Neural cell (in vitro differentiated cells): ENCODE results near the gene CYP4F3.

Experiments used
- MXI1 ChIP-seq: fragments of 450-650 bp; conservative IDR thresholded peaks from 2 replicates; pipeline ENCODE4 v1.6.1; 2014; ENCODE audit warnings: antibody characterized with exemption, mild to moderate bottlenecking; ENCODE audit not compliant: poor library complexity, severe bottlenecking
- SMC3 ChIP-seq: fragments of 450-650 bp; conservative IDR thresholded peaks from 2 replicates; pipeline ENCODE4 v1.6.1; 2014; ENCODE audit warnings: antibody characterized with exemption, mild to moderate bottlenecking, moderate library complexity; ENCODE audit not compliant: poor library complexity
- TAF1 ChIP-seq: IDR thresholded peaks from 2 replicates; pipeline ENCODE4 v1.6.1; 2012; ENCODE audit warnings: low read depth
- TF ChIP-seq, protein P1 (sequence below): IDR thresholded peaks from 2 replicates; pipeline ENCODE4 v1.6.1; 2012; ENCODE audit warnings: borderline replicate concordance
- TF ChIP-seq, protein P2 (sequence below): fragments of 450-650 bp; IDR thresholded peaks from 2 replicates; pipeline ENCODE4 v1.5.1; 2014; ENCODE audit warnings: antibody characterized with exemption, mild to moderate bottlenecking, moderate library complexity; ENCODE audit not compliant: poor library complexity, severe bottlenecking

DNA sequence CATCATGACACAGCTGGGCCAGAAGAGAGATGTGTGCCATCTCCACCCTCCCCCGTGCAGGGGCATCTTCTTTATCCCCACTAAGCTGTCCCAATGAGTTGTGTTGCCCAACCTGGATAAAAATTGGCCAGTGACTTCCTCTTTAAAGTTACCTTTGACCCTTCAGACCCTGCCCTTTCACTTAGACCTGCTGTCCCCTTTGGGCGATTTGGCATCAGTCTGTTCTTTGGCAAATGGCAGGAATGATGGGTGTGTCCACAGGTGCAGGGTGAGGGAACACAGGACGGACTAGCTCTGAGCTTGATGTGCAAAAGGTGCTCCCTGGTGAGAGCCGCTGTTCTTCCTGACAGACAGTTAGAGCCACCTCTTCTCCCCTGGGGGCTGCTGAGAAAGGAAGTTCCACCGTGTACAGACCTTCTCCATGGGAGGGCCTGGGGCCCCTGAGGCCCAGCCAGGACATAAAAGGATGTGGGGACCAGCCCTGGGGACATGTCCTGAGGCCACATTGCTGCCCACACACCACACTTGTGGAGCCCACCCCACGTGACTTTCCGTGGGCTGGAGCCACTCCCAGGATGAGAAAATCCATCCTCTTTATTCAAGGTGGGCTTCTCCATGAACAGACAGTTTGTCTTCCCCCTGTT lies 23.9 kb upstream of the CYP4F3 start:
- TF ChIP-seq TAF1: no peak
- TF ChIP-seq MXI1: no peak
- TF ChIP-seq, protein P1, sequence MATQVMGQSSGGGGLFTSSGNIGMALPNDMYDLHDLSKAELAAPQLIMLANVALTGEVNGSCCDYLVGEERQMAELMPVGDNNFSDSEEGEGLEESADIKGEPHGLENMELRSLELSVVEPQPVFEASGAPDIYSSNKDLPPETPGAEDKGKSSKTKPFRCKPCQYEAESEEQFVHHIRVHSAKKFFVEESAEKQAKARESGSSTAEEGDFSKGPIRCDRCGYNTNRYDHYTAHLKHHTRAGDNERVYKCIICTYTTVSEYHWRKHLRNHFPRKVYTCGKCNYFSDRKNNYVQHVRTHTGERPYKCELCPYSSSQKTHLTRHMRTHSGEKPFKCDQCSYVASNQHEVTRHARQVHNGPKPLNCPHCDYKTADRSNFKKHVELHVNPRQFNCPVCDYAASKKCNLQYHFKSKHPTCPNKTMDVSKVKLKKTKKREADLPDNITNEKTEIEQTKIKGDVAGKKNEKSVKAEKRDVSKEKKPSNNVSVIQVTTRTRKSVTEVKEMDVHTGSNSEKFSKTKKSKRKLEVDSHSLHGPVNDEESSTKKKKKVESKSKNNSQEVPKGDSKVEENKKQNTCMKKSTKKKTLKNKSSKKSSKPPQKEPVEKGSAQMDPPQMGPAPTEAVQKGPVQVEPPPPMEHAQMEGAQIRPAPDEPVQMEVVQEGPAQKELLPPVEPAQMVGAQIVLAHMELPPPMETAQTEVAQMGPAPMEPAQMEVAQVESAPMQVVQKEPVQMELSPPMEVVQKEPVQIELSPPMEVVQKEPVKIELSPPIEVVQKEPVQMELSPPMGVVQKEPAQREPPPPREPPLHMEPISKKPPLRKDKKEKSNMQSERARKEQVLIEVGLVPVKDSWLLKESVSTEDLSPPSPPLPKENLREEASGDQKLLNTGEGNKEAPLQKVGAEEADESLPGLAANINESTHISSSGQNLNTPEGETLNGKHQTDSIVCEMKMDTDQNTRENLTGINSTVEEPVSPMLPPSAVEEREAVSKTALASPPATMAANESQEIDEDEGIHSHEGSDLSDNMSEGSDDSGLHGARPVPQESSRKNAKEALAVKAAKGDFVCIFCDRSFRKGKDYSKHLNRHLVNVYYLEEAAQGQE: no peak
- TF ChIP-seq, protein P2, sequence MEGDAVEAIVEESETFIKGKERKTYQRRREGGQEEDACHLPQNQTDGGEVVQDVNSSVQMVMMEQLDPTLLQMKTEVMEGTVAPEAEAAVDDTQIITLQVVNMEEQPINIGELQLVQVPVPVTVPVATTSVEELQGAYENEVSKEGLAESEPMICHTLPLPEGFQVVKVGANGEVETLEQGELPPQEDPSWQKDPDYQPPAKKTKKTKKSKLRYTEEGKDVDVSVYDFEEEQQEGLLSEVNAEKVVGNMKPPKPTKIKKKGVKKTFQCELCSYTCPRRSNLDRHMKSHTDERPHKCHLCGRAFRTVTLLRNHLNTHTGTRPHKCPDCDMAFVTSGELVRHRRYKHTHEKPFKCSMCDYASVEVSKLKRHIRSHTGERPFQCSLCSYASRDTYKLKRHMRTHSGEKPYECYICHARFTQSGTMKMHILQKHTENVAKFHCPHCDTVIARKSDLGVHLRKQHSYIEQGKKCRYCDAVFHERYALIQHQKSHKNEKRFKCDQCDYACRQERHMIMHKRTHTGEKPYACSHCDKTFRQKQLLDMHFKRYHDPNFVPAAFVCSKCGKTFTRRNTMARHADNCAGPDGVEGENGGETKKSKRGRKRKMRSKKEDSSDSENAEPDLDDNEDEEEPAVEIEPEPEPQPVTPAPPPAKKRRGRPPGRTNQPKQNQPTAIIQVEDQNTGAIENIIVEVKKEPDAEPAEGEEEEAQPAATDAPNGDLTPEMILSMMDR: no peak
- TF ChIP-seq SMC3: no peak
